Measurements from ENCODE around the gene TMIGD2.
"Not testable (repeated sequence)": the region's sequence is repeated elsewhere in the genome, so short reads cannot be mapped to it uniquely, and the experiment has no call there.

Gene TMIGD2

DNA sequence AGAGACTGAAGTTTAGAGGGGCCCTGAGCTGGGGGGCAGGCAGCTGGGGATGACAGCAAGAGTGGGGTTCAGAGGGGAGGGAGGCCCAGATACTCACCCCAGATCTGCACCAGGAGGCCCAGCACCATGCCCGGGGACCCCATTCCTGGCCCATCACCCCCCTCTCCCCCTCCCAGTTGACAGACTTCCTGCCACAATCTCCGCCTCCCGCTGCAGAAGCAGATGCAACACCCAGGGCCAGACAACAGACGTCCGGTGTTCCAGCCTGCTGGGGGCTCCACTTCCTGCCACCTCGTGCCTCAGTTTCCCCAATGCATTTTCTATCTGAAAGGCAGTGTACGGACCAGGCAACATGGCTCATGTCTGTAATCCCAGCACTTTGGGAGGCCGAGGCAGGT, at the start of gene TMIGD2:
Gene TMIGD2, minus strand, starts transcription at position 147 of the 398 bp plus-strand sequence. Its CDS starts 4 bp downstream, at position 143.
- DNase-seq = no peak

DNA sequence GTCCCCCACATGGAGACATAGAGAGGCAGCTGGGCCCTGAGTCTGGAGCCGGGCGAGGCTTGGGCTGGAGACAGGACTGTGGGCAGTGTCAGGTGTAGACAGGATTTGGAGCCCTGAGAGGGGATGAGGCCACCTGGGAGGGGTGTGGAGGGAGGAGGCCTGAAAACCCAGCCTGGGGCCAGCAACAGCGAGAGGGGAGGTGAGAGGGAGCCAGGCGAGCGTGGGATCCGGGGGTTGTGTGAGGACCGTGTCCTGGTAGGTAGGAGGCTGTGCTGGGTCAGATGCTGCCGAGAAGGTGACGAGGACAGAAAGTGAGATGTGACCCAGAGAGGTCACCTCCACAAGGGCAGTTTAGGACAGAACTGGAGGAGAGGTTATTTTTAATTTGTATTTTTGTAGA, 48.5 kb upstream of the TMIGD2 start:
- DNase-seq = no peak

DNA sequence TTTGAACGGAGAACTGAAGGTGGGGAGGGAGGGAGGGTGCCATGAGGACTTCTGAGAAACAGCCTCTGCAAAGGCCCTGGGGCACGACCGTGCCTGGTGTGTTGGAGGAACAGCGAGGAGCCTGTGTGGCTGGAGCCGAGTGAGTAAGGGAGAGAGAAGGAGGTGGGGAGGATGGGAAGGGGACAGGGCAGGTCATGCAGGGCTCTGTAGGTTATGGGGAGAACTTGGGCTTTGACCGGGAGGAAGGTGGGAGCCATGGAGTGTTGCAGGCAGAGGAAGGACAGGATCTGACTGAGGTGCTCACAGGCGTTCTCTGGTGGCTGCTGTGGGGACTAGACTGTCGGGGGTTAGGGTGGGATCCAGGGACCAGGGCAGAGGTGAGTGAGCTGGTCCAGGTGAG, 47.9 kb upstream of the TMIGD2 start:
- DNase-seq = no peak

GRCh38 chr19:4349225-4349624, 47.0 kb upstream of the TMIGD2 start:
- not testable (repeated sequence) for DNase-seq

DNA sequence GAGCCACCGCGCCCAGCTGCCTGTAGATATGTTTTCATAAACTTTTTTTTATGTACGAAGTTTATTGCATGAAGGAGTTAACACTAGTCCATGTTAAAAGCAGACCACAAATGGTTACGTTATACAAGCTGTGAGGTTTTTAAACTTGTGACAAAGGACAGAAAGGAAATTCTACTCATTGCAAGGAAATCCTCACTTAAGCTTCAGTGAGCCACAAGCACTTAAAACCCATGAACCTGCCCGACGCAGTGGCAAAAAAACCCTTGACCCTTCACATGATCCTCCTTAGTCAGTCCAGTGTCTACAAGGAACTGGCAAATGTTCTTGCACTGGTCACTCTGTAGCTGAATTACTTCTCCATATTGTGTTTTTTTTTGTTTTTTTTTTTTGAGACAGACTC, 45.3 kb upstream of the TMIGD2 start:
- no peak for DNase-seq

DNA sequence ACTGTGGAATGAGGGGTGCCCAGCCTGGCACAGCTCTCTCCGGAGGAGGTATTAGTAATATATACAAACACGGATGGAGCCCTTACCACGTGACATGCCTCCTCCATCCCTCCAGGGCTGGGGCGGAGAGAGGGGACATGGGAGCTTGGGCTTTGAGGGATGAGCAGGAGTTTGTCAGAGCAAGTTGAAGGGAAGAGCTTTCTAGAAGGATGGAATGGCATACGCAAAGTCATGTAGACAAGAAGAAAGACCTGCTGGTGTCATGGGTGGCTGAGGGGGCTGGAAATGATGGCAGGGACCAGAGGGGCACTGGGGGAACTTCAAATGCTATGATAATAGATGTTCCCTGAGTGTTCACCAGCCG, 43.8 kb upstream of the TMIGD2 start:
- DNase-seq = no peak

- DNase-seq = no peak
Observed at GRCh38 chr19:4345342-4346019, 43.3 kb upstream of the TMIGD2 start.

DNA sequence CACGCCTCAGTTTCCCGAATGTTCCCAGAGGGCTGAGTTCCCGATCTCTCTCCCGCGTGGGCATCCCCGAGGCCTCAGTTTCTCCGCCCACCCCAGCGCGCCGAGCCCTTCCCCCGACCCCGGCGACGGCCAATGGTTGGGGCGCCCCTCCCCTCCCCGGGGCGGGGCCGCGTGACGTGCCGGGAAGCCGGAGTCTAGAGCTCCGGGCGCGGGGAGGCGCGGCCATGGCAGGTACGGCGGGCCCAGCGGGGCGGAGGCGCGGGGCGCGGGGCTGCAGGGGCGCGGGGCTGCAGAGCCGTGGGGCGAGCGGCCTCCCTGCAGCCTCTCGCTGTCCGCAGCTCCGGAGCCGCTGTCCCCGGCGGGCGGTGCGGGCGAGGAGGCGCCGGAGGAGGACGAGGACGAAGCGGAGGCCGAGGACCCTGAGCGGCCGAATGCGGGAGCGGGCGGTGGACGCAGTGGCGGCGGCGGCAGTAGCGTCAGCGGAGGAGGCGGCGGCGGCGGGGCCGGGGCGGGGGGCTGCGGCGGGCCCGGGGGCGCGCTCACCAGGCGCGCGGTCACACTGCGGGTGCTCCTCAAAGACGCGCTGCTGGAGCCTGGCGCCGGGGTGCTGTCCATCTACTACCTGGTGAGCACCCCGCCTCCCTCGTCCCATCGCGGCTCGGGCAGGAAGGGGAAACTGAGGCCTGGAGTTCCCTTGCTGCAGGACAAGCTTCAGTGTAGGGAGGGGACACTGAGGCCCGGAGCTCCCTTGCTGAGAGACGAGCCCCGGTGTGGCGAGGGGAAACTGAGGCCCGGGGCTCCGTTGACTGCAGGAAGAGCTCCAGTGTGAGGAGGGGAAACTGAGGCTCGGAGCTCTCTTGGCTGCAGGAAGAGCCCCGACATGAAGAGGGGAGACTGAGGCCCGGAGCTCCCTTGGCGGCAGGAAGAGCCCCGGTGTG, 41.5 kb upstream of the TMIGD2 start, which contains the start of gene MPND:
Gene MPND, plus strand, starts transcription at position 193 of the 938 bp plus-strand sequence. Its CDS starts 32 bp downstream, at position 225.
- DNase-seq = peak; percentile 90 to 96 (median 94)

- DNase-seq = peak; percentile 99 to 100 (median 99)
Observed at GRCh38 chr19:4342615-4343369, 40.6 kb upstream of the TMIGD2 start.

DNA sequence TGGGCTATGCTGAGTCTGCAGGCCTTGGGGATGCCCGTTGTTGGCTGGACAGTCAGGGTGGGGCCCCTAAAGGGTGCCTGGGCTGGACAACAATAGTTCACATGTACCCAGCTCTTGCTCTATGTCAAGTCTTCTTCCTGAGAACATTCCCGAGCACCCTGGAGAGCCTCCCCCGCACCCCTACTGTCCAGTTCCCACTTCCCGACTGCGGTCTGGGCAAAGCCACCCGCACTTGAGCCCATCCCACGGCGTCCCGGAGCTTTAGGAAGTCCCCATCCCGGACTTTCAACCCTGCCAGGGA, 40.1 kb upstream of the TMIGD2 start:
- no peak for DNase-seq

DNA sequence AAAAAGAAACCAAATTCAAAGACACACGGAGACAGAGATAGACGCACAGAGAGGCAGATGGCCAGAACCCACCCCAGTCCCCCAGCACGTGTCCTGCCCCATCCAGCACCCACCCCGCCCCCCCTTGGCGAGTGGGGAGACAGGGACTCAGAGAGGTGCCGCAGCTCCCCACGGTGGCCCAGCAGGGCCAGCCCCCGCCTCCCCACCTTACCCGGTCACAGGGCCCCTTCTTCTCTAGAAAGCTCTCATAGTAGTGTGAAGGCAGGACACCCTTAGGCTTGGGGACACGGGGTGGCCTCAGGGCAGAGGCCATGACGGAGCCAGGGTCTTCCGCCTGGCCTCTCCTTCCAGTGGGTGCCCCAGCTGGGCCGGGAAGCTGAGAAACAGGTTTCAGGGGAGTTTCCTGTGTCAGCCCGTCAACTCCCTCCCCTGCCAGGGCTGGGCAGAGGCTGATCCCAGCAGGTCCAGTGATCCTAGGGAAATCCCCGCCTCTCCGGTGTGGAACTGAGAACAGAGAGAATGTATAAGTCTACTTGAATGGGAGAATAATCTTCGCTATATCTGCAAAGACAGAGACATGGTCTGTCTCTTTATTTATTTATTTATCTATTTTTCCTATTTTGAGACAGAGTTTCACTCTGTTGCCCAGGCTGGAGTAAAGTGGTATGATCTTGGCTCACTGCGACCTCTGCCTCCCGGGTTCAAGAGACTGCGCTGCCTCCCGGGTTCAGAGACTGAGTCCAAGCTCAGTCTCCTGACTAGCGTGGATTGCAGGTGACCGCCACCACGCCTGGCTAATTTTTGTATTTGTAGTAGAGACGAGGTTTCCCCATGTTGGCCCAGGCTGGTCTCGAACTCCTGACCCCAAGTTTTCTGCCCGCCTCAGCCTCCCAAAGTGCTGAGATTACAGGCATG, 36.5 kb upstream of the TMIGD2 start, which contains the start of gene STAP2:
Gene STAP2, minus strand, starts transcription at position 387 of the 915 bp plus-strand sequence. Its CDS starts 74 bp downstream, at position 313.
- DNase-seq = peak in 1 of 3 experiments; percentile 22

DNA sequence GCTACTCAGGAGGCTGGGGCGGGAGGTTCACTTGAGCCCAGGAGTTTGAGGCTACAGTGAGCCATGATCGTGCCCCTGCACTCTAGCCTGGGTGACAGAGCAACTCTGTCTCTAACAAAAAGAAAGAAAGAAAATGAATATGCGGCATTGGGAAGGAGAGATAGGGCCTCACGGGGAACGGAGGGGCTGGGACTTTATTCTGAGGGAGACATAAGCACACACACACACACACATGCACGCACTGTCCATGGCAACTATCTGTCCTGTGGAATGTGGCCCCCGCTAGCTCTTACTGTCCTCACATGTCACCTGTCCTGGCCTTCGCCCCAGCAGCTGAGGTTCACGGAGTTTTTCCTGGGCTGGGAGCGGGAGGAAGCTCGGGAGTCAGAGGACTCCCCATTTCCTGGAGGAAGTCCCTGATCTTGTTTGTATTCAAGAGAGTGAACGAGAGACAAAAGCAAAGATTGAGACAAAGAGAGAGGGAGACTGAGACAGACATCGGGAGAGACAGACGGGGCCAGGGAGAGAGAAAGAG, 35.8 kb upstream of the TMIGD2 start:
- DNase-seq = no peak

GRCh38 chr19:4334929-4335570, 32.9 kb upstream of the TMIGD2 start:
- DNase-seq = no peak

DNA sequence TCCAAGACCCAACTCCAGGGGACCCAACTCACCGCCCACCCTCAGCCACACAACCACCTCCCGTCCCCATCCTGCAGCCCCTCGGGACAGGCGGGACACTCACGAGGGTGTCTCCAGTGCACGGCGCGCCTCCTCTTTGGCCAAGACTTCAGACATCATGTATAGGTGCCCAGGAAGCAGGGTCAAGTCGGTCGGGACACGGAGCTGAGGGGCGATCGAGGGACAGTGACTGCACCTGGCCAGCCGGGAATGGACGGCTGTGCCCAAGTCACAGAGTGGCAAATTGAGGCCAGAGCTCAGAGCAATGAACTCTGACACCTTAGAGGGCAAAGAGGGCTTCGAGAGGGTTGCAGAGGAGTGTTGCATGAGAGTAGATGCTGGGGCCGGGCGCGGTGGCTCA, 27.7 kb upstream of the TMIGD2 start:
- no peak for DNase-seq

GRCh38 chr19:4328991-4329681, 26.9 kb upstream of the TMIGD2 start:
- DNase-seq = not testable (repeated sequence)

GRCh38 chr19:4328243-4328990, 26.2 kb upstream of the TMIGD2 start:
- DNase-seq = peak in 1 of 3 experiments; percentile 89

- DNase-seq = no peak
Observed at GRCh38 chr19:4327877-4328242, 25.7 kb upstream of the TMIGD2 start.

DNA sequence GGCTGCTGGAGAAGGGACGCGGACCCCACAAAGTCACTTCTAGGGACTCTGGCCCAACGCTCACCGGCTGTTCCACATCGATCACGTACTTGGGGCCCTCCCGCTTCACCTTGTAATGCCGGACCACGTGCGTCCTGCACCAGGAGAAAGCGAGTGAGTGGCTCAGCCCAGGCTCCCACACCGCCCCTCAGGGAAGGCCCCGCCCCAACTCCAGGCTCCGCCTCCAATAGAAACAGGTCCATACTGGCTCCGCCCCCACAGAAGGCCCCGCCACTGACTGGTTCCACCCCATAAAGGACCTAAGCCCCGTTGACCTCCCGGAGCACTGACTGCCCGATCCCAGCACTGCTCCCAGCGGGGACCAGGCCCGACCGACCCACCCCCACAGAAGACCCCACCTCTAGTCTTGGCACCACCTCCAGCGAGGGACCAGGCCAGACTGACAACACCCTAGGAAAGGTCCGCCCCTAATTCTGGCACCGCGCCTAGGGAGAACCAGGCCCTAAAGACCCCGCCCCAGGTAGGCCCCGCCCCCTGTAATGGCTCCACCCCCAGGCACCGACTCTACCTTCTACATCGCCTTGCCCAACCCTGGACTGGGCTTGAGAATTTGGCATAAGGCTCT, 25.2 kb upstream of the TMIGD2 start:
- peak in 1 of 3 experiments; percentile 62 for DNase-seq

DNA sequence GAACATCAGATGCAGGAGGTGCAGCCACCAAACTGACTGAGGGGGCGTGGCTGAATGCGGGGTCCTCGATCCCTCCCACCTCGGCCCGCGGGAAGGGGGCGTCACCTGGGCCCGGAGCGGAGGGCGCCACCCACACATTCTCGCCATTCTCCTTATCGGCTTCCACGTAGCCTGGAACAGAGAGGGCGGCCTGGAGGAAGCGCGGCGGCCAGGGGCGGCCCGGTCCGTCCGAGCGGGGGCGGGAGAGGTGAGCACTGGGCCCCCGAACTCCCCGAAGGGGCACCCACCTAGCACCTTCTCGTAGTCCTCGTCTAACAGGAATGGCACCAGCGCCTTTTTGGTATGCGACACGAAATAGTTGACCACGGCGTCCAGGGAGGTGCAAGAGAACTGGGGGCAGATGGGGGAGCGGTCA, 24.7 kb upstream of the TMIGD2 start:
- DNase-seq = no peak

Data from NCI-H1417 (cell line).